ENCODE results near the gene XRN2. TPM values are rescaled to one million over a fixed set of nuclear protein-coding genes. Genes with fewer than 3 reads are reported as not detected.

Gene XRN2
- total RNA-seq = 73.4 and 74.7 TPM in 2 replicates

GRCh38 chr20:21303061-21303871 is at the start of gene XRN2:
Gene XRN2, plus strand, starts transcription at chr20:21303331. Its CDS starts 68 bp downstream, at chr20:21303399.

GRCh38 chr20:21397341-21398108 is 94.4 kb downstream of the XRN2 start, which contains the start of gene NKX2-4:
Gene NKX2-4, minus strand, starts transcription at chr20:21397526. Its CDS starts 127 bp downstream, at chr20:21397399.

Other genes with a start within 250 kb of the XRN2 start
- gene LINC00237, start 197.0 kb upstream of the XRN2 start, total RNA-seq = not detected in 2 replicates
- 8.2 and 12.3 TPM in 2 replicates for gene KIZ, start 177.2 kb upstream of the XRN2 start, total RNA-seq
- gene NKX2-4, start 94.2 kb downstream of the XRN2 start, total RNA-seq = not detected in 2 replicates
- gene NKX2-2, start 210.7 kb downstream of the XRN2 start, total RNA-seq = not detected in 2 replicates